ENCODE results near the gene WWC1.

The WWC1 gene

GRCh38 chr5:168426007-168426863, 134.8 kb downstream of the WWC1 start:
- TF ChIP-seq CTCF (IDR thresholded peaks at IDR 0.05; ENCODE audit: control extremely low read depth, extremely low read depth, low read depth, missing control alignments): no peak
- DNase-seq (ENCODE audit: extremely low spot score): no peak
- ChIA-PET CTCF (no interaction called here), POLR2A (no interaction called here)

GRCh38 chr5:168426864-168427172, 135.4 kb downstream of the WWC1 start:
- DNase-seq (ENCODE audit: extremely low spot score): no peak
- ChIA-PET CTCF (no interaction called here), POLR2A (no interaction called here)
- no peak for TF ChIP-seq CTCF (IDR thresholded peaks at IDR 0.05; ENCODE audit: control extremely low read depth, extremely low read depth, low read depth, missing control alignments)

- TF ChIP-seq CTCF (IDR thresholded peaks at IDR 0.05; ENCODE audit: control extremely low read depth, extremely low read depth, low read depth, missing control alignments): no peak
- DNase-seq (ENCODE audit: extremely low spot score): no peak
- CTCF ChIA-PET: no interaction called here
- POLR2A ChIA-PET: no interaction called here
Observed at GRCh38 chr5:168427224-168427623, 135.8 kb downstream of the WWC1 start.

DNA sequence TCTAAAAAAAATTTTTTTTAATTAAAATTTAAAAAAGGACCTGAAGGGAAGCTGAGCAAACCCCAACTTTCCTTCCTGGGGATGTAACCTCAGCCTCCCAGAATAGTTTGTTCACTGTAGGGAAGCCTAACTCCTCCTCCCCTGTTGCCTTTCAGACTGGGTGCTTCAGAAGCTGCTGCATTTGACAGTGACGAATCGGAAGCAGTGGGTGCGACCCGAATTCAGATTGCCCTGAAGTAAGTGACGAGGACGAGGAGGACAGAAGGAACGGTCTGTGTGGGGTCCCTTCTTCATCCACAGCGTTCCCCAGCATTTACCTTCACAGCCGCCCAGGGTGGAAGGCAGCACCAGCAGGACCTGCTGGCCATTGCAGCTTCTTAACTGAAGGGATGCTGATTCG, 137.1 kb downstream of the WWC1 start:
- no peak for TF ChIP-seq CTCF (IDR thresholded peaks at IDR 0.05; ENCODE audit: control extremely low read depth, extremely low read depth, low read depth, missing control alignments)
- ChIA-PET POLR2A (no interaction called here), CTCF (no interaction called here)
- DNase-seq (ENCODE audit: extremely low spot score): no peak

DNA sequence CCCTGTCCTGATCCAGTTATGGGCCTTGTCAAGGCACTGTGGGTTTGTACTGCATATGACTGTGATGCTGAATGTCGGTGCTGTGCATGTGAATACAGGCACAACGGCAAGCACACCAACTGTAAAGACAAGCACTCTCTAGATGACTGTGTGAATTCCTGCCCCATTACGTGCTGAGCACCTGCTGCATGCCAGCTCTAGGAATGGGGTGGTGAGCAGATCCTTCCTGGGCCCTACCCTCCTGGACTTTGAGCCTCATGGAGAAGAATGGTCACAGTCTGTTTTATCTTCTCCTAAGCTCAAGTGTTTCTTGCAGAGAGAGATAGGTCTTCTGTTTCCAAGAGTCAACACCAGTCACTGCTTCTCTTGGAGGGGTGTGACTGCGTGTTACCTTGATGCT, 138.9 kb downstream of the WWC1 start:
- TF ChIP-seq CTCF (IDR thresholded peaks at IDR 0.05; ENCODE audit: control extremely low read depth, extremely low read depth, low read depth, missing control alignments): no peak
- POLR2A ChIA-PET: no interaction called here
- DNase-seq (ENCODE audit: extremely low spot score): no peak
- CTCF ChIA-PET: interaction anchor here (0.9 kb wide), 1 partner anchor 34 kb away, joined by 3 read pairs; no protein-coding TSS in a partner anchor

- ChIA-PET POLR2A (no interaction called here), CTCF (interaction anchor here (1.5 kb wide), 1 partner anchor 11 kb away, joined by 3 read pairs; no protein-coding TSS in a partner anchor)
- TF ChIP-seq CTCF (IDR thresholded peaks at IDR 0.05; ENCODE audit: control extremely low read depth, extremely low read depth, low read depth, missing control alignments): no peak
- no peak for DNase-seq (ENCODE audit: extremely low spot score)
Observed at GRCh38 chr5:168432903-168433302, 141.5 kb downstream of the WWC1 start.

Data from GM10248 (cell line).